HG03135 (cell line): Measurements from ENCODE around the gene FOSL2.
A peak's percentile ranks its signal among the peaks of the same experiment; 100 is the strongest.
"Not testable (repeated sequence)": the region's sequence is repeated elsewhere in the genome, so short reads cannot be mapped to it uniquely, and the experiment has no call there.

ENCODE experiments used
- ATAC-seq: cut with Tn5 transposase; IDR thresholded peaks from one replicate; pipeline ENCODE4 v1.9.1; 2021; ENCODE audit warnings: mild to moderate bottlenecking, moderate library complexity; ENCODE audit not compliant: unreplicated experiment

The FOSL2 gene

GRCh38 chr2:28357055-28357454, 35.6 kb upstream of the FOSL2 start:
- ATAC-seq = no peak

- no peak for ATAC-seq
Observed at GRCh38 chr2:28357948-28358667, 34.5 kb upstream of the FOSL2 start.

DNA sequence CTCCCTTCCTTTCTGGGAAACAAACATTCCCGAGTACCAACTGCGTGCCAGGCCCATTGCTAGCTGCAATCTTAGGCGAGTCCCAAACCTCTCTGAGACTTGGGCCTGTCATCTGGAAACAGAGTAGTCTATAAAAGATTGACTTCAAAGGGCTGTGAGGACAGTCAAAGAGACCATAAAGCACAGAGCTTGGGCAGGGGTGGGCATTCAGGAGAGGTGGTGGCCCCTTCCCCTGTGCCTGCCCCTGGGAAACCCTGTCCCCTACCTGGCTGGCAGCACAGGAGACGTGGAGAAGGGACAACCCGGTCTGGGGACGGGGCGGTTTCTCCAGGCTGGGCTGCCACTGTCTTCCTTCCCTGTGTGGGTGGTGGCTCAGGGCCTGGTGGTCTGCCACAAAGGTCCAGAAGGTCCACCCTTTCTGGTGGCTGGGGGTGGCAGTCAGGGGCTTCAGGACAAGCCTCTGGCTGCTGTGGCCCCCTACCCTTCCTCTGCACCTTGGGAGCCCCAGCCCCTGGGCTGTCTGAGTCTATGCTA, 33.9 kb upstream of the FOSL2 start:
- ATAC-seq = peak; percentile 2

- ATAC-seq = peak; percentile 59
Observed at GRCh38 chr2:28359222-28360057, 33.2 kb upstream of the FOSL2 start.

DNA sequence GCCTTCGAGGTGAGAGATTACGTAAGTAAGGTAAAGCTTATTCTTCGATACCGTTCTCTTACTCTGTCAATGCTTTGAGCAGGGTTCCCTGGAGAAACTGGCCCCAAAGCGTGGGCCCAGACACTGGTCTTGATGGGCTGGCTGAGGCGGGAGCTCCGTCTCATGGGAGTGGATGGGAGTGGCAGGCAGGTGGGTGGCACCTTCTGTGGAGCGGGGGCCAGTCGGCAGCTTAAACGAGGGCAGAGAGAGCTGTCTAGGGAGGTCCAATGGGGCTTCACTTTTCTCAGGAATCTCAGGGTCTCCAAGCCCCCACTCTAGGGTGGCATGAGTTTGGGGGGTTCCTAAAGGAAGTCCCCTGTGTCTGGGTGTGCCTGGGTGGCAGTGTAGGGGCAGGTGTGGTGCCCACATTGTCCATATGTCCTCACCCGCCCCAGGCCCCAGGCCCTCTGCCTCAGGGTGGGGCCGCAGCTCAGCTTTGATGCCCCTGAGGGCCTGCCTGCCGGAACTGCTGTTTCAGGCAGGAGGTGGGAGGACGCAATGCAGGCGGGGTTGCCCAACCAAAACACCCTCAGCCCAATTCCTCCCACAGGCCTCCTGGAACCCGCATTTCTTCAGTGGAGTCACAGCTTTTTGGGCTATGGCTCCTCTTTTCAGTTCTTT, 32.5 kb upstream of the FOSL2 start:
- no peak for ATAC-seq

GRCh38 chr2:28360718-28361293, 31.9 kb upstream of the FOSL2 start:
- ATAC-seq = no peak

DNA sequence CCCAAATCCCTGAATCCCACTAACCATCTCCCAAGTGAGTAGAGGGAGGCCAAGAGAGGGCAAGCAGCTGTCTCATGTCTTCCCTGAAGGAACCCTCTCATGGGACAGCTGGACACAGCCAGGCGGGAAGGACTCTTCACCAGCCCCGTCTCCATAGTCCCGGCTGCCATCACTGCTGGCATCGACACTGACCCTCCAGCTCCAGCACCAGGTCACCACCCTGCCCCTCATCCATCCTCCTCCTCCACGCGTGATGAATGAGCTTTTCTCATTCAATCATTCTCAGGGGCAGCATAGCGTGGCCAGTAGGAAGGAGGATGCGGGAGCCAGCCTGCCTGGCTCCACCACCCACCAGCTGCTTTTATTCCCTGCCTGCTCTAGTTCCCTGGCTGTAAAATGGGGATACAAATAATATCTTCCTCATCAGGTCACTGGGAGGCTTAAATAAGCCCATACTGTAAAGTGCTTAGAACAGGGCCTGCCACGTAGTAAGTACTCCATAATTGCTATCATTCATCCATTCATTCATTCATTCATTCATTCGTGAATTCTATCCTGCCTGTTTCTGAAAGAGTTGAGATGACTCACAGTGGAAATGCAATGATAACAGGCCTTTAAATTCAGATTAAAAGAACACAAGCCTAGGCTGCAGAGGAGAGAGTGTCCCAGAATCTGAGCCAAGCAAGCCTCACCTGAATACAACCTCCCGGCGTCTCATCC, 30.5 kb upstream of the FOSL2 start:
- ATAC-seq = no peak

GRCh38 chr2:28362991-28363521, 29.6 kb upstream of the FOSL2 start:
- no peak for ATAC-seq

GRCh38 chr2:28363686-28364280, 28.9 kb upstream of the FOSL2 start:
- no peak for ATAC-seq

DNA sequence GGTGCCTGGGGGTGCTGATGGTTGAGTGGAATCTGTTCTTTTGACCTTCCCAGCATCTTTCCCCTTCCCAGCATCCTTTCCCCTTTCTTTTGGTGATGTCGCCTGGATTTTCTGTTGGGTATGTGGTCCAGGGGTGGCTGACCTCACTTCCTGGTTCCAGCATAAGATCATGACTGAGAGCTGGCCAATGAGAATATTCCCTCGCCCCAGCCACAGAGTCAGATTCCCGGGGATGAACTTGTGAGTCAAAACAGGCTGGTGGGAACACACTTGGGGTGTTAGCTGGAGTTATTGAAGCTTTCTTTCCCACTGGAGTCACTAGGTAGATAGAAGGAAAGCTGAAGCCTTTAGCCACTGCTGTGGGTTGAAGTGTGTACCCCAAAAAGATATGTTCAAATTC, 28.0 kb upstream of the FOSL2 start:
- no peak for ATAC-seq

DNA sequence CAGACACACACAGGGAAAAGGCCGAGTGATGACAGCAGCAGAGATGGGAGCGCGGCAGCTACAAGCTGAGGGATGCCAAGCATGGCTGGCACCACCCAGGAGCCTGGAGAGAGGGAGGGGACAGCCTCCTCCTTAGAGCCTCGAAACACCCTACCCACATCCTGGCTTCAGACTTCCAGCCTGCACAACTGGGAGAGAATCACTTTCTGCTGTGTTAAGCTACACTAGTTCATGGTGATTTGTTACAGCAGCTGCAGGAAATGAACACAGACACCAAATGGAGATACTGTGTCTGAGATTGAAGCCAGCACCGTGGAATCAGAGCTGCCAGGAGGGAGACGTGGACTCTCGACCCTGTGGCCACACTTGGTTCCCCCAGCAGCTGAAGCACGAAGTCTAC, 27.5 kb upstream of the FOSL2 start:
- ATAC-seq = no peak

- no peak for ATAC-seq
Observed at GRCh38 chr2:28366149-28366495, 26.5 kb upstream of the FOSL2 start.

DNA sequence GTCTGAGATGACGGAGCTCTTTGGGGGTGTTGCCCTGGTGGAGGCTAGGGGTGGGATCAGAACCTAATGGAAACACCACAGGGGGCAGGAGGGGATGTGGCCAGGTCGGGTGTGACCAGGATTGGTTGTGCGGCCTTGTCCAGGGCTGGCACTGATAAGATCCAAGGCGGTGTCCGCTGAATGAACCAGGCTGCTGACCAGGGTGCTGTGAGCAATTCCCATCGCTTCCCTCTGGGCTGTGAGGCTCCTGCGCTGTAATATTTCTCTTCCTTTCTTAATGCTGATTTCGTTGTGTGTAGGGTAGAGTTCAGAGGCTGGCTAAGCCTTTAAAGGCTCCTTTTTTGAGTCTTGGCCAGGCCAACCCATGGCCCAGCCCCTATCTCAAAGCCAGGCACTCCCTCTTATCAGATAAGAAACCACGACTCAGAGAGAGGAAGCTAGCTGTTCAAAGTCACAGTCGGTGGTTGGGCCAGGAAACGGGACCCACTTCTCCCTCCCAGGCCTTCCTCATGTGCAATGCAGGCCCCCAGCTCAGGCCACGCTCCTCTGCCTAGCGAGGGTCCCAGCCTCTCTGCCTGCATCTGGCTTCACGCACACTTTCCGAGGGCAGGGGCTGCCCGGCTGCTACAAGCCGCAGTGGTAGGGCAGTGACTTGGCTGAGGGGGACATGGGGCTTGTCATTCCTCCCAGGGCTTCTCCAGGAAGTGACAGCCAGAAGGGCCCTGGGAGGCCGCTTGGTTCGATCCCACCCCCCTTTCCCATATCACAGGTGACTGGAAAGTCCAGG, 26.0 kb upstream of the FOSL2 start:
- ATAC-seq = no peak

DNA sequence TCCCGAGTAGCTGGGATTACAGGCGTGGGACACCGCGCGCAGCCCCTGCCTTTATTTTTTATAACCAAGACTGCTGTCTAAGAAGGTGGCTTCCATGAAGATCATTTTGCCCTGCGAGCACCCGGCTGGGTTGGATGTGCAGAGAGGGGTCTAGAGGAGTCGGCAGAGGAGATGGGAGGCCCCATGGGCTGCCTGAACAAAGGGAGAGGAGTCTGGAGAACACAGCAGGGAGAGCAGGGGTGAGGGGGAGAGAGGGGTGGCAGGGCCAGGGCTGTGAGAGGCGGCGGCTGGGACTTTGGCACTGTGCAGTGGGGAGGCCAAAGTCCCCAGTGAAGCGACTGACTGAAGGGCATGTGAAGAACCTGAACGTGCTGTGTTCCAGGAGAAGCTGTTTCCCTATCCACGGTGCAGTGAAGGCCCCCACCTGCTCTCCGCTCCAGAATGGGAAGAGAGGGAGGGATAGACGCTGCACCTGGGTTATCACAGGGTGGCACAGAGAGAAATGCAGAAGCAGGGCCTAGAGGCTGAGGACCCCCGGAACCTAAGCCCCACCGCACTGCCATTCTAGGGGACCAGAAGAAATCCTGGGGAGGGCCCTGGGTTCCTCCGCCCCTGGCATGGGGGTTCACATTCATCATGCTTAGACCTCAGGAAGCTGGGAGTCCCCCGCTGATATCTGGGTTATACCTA, 24.8 kb upstream of the FOSL2 start:
- ATAC-seq = no peak

- ATAC-seq = no peak
Observed at GRCh38 chr2:28368357-28368798, 24.3 kb upstream of the FOSL2 start.

DNA sequence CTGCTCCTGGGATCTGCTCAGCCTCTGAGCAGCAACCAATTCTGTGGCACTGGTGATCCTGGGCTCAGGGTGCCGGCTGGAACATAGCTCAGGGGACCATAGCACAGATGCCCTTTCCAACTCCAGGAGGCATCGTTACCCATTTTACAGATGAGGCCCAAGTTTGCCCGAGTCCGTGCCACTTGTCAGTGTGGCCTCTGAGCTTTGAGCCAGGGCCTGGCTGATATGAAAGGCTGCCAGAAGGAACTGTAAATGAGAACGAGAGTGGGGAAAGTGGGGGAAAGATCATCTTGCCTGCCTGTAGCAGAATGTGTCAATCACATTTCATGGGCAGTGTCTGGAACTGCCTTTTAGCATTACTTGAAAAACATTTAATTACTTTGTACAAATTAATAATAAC, 23.3 kb upstream of the FOSL2 start:
- ATAC-seq = no peak

DNA sequence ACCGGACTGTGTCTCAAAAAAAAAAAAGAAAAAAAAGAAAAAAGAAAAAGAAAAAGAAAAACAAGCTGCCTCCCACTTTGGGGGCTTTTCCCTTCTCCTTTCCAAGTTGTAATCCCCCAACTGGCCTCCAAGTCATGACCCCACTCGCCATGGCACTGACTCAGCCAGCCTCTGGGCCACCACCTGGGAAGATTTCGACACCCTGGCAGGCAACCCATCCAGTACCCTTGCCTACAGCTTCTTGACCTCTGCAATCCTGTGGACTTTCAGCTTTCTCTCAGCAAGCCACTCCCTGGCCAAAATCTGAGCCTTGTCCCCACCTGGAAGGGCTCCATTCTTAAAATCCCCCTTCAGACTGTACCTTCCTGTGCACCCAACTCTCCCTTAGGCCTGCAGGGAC, 22.3 kb upstream of the FOSL2 start:
- no peak for ATAC-seq

DNA sequence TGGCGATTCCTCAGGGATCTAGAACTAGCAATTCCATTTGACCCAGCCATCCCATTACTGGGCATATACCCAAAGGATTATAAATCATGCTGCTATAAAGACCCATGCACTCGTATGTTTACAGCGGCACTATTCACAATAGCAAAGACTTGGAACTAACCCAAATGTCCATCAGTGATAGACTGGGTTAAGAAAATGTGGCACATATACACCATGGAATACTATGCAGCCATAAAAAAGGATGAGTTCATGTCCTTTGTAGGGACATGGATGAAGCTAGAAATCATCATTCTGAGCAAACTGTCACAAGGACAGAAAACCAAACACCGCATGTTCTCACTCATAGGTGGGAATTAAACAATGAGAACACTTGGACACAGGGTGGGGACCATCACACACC, 20.9 kb upstream of the FOSL2 start:
- ATAC-seq = not testable (repeated sequence)

DNA sequence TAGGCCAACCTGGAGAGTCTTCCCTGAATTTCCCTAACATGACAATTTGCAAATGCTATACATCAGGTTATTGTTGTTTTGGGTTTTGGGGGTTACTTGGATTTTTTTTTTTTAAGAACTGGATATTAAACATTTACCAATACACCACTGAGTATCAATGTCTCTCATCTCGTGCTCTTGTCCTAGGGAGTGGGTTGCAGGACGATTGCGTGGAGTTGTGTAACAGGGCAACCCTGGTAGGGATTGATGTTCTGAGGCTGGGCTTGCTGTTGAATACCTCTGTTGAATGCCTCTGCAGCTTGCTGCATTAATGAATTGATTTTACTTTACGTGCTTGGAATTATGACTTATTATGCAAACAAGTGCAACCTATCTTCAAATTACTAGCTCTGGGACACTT, 18.8 kb upstream of the FOSL2 start:
- no peak for ATAC-seq
